ENCODE results near the gene PI4KA.

The PI4KA gene

DNA sequence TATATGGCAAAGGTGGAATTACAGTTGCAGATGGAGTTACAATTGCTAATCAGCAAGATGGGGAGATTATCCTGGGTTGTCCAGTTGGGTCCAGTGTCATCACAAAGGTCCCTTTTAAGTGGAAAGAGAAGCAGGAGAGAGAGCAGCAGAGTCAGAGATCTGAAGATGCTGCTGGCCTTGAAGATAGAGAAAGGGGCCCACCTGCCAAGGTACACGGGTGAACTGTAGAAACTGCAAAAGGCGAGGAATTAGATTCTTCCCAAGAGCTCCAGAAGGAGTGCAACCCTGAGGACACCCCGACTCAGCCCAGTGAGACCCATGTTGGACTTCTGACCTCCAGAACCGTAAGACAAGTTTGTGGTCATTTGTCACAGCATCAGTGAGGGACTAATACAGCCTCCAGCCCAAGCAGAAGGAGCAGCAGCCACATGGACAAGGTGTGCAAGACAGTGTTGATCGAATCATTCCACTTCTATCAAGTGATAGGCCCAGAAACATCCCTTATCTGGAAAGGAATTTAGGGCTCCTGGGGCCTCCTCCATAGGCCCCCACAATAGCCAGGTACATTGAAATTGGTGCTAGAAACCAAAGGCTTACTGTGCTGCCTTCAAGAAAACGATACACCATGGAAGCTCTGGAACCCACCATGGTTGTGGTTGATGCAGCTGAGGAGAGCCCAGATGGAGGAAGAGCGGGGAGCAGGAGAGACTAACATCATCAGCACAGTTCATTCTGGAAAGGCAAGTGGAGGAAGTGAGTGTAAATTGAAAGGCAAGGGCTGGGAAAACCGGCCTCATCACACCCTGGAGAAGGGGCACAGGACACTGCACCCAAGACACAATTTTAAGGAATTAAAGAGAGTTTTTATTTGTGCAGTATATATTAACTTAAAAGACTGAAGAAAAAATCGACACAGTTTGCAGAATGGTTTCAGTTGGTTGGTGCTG, 23.5 kb upstream of the PI4KA start:
- no peak for DNase-seq

DNA sequence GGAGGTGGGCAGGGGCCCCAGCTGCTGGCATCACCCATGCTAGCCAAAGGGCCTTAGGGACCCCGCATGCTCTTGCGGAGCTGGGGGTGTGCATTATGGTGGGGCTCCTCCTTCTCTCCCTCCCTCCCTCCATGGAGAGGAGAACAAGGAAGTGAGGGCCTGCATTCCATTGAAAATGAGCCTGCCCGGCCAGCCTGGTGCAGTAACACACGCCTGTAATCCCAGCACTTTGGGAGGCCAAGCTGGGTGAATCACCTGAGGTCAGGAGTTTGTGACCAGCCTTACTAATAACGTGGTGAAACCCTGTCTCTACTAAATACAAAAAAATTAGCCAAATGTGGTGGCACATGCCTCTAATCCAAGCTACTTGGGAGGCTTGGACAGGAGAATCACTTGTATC, 22.6 kb upstream of the PI4KA start:
- no peak for DNase-seq

DNA sequence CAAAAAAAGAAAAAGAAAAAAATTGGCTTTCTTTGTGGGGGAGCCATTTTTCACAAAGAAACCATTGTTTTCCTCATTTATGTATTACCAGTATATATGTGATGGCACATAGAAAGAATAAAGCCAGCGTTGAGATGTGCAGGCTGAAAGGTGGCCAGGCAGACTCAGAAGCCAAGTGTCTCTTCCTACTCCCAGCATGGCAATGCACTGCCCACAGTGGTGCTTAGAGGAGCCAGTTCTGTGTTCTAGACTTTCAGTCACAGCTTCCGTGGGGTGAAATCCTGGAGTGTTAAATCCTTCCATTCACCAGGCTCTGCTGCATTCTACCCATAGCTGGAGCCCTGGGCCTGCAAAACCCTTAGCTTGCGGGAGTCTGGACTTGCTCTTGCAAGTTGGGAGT, 19.1 kb upstream of the PI4KA start:
- no peak for DNase-seq

DNA sequence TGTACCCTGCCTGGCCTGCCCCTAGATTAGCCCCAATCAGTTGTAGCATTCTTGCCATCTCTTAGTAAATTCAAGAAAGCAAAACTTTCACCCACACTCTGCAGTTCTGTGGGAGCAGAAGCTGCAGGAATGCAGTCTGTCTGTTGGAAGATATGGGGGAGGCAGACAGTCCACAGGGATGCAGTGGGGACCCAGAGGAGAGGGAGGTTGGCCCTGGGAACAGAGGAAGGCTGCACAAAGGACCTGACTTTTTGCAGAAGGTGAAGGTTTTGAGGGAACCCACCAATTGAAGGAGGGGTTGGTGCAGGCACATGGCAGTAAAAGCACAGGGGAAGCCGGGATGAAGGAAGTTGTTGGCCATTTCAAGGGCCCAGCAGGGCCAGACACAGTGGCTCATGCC, 16.7 kb upstream of the PI4KA start:
- no peak for DNase-seq

DNA sequence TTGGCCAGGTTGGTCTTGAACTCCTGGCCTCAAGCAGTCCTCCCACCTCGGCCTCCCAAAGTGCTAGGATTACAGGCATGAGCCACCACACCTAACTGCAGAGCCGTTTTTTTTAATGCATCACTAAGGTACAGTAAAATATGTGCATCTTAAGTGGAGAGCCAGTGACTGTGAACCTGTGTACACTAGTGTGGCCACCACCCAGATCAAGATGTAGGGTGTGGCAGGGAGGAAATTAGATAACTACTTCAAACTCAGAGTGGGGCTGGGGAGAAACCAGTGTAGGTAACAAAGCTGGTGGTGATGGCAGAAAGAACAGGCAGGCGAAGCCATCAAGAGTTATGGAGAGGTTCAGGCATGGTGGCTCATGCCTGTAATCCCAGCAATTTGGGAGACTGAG, 14.6 kb upstream of the PI4KA start:
- no peak for DNase-seq

DNA sequence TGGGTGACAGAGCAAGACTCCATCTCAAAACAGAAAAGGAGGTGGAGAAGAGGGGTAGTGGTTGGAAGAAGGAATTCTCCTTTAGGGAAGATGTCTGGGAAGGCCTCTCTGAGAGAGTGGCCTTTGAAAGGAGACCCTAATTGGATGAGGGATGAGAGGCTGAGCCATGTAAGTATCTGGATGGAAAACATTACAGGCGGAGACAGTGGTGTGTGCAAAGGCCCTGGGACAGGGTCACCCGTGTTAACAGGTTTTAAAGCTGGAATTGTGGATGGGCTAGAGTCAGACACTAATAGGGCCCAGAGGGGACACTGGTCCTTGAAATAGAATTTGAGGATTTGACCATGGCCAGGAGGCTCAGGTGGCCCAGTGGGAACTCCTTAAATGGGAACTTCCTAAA, 10.6 kb upstream of the PI4KA start:
- no peak for DNase-seq

DNA sequence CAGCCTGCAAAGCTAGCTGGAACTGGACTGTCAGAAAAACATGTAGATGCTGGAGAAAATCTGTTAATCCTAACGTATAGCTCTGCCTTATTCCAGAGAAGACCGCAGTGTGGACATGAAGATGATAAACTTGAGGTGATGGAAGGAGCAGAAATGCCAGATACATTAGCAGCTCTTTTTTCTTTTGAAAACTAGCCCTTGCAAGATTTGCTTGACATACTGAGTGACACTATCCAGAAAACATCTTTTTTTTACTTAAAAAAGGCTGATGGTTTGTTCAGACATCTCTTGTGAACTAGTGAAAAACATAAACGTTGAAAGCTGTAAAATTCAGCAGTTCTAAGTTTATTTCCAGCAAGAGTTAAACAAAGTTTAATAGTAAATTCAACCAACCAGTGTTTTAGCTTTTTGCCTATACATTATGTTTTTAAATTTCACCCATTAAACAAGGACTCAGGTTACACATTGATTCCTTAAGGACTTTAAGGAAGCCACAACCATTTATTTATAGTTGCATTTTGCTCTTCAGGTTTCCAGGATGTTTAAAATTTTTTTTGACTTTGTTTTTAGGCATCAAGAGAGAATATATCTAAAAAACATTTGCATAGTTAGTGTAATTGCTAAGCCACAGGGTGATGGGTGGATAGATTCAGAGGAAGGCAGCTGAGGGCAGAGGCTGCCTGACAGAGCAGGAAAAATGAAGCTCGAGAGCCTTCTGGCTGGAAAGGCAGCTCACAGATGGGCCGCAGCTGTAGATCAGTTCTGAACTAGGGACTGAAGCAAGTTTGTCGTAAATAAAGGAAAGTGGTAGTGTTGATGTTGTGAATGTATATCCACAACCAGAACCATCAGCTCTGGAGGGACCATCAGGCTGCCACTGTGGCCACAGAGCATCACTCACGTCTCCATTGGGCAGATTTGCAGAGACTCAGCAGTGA, 9.7 kb upstream of the PI4KA start:
- no peak for DNase-seq

DNA sequence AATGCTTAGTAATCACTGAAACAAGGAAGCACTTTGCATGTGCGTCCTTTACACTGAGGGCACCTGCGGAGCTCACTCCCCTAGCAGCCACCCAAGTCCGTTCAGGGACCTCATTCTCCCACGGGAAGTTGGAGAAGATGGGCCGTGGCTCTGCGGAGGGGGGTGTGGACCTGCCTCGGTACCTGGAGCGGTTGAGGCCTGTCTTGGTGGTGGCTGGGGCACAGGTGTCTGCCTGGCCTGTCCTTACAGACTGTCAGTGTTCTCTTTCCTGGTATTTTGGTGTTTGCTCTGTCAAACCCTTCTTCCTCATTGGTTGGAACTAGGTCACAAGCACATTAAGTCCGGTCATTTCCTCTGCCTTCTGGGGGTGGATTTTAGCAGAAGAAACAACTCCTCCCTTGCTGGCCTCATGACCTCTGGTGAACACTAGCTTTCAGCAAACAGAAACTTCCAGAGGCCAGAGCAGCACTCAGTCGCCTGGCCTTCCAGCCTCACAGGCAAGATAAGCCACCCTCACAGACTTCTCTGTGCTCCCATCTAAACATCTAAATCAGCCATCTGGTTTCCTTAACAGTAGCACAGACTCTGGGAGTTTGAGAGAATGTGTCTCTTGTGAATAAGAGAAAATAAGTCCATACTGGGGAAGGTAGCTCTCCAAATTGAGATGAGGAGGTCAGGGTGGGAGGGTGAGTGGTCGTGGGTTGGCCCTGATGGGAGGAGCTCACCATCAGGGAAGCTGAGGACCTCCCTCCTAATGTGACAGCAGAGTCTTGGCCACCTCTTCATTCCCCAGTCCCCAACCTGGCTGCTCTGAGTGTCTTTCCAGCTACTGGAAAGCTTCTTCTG, 8.8 kb upstream of the PI4KA start:
- no peak for DNase-seq

DNA sequence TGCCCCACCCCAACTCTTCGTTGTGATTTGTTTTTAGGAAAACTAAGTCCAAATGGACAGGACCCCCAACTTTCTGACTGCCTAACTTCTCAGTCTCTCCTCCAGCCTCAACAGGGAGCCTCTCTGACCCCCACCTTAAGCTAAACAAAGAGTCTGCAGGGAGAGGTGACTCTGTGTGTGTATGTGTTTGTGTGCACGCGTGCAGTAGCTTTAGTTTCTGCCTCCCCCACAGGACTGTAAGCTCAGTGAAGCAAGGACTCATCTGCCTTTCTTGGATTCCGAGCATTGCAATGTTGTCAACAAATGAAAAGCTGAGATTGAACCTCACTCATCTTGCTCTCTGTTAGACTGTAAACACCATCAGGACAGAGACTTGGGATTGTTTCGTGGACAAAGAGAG, 8.1 kb upstream of the PI4KA start:
- no peak for DNase-seq

DNA sequence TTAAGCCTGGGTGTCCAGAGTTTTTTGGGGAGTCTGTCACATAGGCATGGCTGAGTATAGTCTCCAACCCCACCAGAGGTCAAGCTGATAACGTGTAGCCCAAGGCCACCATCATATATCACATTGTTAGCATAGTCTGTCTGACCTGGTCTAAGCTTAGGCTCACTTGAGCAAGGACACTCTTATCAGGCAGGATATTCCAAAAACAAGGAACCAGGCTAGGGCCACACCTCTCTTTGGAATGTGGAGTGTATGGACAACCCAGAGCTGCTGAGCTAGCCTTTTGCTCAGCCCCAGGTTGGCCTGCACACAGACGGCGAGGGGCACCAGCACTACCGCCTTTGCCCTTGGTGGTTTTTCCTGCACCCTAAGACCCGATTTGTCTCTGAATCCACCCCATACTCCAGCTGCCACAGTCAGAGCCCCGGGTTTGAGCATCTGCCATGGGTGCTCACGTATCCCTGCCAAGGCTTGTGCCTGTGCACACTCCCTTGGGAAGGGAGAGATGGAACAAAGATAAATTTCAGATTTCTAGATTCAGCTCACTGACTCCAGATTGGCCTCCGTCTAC, 7.3 kb upstream of the PI4KA start:
- DNase-seq: no peak

DNA sequence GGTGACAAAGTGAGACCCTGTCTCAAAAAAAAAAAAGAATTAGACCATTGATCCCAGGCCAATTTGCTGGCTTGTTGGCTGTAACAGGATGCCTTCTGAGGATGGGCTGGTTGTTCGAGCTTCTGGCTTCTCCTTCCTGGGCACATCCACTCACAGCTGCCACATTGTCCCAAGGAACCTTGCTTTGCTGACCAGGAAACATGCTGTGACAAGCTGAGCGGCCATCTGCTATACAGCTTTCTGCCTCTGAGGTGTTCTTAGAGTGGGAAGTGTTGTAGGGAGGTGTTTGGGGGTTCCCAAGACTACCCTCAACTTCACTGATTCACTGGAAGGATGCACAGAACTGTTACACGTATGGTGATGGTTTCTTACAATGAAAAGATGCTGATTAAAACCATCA, 6.7 kb upstream of the PI4KA start:
- no peak for DNase-seq

DNA sequence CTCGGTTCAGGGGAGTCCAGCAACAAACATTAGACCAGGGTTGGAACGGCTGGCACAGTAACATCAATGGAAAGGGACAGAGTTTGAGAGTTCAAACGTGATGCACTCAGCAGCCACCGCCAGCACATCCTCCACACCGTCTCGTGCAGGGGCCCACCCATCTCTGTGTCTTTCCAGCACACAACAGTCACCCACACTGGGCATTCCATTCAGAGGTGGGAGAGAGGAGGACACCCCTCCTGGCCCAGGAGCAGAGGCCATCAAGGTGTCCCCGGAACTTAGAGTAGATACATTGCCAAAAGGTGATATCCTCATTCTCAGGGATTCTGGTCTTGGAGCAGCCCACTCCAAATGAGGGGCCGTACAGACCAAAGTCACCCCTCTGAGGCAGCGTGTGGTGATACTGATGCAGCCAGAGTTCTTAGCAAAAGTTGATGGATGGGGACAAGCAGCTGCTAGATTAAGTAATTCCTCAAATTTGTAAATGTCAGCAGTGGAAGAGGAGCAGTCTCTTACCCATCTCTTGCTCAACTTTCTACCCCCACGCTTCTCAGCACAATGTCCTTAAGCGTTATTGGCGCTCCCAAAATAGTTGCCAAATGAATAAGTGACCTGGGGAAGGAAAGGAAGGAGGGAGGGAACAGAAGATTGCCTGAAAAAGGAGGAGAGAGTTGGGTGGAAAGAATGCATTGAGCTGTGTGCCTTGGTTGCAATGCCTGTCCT, 5.7 kb upstream of the PI4KA start:
- no peak for DNase-seq

DNA sequence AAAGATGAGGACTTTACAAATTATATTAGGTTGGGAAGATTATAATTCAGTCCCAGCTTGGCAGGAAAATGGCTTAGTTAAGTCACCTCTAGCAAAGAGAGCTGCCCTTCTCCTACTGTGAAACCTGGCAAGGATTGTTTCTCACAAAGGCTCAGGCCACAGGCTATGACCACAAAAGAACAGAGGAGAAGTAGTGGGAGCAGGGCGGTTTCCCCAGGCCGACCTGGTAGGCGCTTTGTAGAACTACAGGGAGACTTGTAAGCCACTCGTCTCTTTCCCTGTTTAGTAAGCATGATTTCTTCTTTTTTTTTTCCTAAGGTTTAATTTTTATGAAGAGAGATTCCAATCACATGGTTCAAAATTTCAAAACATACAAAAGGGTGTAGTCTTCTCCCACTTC, 4.8 kb upstream of the PI4KA start:
- DNase-seq: no peak

DNA sequence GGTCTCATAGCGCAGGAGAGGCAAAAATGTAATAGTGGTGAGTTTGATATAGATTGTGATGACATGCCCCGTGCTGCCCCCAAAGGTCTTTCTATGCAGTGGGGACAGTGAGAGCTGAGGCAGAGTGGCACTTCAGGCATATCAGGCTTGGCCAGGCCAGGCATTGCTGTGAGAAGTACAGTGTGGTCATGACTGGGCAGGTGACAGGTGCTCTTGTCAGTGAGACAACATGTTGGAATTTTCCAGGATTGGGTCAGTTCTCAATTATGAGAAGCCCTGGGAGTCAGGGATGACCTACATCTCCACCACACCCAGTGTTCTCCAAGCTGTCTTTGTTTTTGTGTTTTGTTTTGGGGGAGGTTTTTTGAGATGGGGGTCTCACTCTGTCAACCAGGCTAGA, 3.9 kb upstream of the PI4KA start:
- DNase-seq: no peak

DNA sequence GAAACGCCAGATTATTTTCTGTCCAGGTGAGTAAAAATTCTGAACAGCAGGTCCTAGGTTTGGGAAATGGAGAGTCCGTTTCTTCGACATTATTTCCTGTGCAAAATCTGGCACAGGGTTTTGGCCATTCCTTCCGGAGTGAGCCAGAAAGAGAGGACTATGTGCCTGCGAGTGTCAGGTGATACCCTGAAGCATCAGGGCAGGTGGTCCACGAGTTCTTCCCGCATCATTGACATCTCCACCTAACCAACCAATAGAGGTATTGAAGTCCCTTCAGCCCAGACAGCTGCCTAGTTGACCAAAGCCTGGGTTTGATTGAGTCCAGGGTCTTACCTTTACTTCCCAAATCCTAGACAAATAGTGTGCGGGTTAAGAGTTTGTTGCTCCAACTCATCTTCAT, 1.0 kb upstream of the PI4KA start:
- DNase-seq: no peak

DNA sequence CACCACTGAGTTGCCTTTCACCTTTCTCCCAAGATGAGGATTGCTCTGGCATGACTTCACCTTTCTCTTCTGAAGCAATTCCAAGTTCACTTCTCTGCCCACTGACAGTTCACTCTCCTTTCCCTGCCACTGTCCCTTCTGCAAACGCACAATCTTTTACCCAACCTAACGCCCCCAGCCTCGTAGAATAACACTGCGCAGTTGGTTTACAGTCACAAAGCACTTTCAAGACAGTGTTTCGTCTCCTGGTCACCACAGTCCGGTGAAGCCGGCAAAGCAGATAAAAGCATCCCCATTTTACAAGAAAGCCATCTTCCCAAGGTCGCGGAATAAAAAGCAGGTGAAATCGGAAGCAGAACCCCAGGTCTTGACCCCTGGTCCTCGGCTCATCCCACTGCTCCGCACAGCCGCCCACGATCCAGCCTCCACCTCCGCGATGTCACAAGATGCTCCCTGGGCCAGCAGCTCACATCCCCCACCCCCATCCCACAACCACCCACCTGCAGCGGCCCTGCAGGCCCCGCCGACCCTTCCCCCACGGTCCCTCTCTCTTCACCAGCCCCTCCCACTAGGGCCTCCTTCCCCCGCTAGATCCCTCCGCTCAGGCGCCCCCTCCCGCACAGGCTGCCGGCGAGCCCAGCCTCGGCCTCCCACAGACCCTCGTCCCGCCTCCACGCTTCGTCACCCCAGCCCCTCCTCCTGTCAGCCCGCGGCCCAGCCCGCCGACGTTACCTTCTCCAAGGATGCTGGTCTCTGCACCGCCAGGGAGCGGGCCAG, 585 bp downstream of the PI4KA start:
- DNase-seq: peak; percentile 24 to 76

DNA sequence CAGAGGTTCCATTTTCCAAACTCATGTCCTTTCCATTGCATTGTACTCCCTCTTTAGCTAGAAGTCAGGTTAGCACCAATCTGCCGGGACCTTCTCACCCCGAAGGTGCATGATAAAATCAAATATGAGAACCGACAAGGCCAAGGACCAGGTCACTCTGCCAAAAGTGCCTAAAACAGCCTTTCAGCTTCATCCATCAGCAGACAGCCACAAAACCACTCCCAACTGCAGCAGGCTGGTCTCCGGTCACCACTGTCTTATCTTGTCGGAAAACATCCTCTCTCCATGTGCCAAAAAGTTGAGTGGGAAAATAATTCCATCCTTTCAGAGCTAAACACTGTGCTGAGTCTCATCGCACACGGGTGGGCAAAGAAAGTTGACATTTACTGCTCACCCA, 1.4 kb downstream of the PI4KA start:
- no peak for DNase-seq

DNA sequence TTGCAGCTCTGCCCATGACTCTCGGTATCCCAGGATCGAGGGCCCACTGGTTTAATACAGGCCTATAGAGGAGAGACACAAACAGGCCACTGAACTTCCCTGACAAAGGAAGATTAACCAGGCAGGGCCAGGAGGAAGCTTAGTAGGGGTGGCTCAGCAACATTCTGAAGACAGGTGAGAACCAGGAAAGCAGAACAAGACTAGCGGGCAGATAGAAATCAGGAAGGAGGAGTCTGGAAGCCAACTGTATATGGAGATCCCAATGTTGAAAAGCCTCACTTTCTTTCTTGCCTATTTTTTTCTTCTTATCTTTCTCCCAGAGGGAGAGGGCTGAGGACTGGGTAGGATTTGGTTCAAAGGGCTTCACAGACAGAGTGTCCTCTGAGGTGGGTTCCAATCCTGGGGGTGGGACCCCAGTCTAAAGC, 5.4 kb downstream of the PI4KA start:
- no peak for DNase-seq

DNA sequence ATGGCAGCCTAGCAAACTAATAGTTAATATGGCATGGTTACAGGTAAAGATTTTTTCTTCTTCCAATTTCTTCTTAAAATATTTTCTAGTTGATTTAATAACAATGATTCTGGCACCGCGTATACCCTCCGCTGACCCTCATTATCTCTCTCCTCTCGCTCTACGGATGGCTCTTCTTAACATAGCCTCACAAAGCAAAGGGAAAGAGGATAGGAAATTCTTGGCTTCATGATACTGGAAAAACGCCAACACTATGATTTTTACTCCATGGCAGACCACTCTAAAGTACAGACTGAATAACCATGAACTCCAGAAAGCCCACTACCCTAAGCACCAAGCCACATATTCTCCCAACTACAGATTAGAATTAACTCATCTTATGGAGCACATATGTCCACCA, 6.1 kb downstream of the PI4KA start:
- no peak for DNase-seq

DNA sequence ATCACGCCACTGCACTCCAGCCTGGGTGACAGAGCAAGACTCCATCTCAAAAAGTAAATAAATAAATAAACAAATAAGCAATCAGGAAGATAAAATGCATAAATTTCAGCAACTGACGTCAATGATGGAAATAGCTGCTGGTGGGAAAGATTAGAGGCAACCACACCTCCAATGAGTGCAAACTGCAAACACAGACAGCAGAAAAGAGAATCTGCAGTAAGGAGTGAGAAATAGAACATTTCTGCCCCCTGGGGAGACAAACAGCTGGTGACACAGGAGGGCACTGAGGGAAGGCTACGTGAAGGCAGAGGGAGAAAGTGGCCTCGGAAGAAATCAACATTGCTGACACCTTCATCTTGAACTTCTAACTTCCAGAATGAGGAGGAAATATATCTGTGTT, 6.5 kb downstream of the PI4KA start:
- no peak for DNase-seq

DNA sequence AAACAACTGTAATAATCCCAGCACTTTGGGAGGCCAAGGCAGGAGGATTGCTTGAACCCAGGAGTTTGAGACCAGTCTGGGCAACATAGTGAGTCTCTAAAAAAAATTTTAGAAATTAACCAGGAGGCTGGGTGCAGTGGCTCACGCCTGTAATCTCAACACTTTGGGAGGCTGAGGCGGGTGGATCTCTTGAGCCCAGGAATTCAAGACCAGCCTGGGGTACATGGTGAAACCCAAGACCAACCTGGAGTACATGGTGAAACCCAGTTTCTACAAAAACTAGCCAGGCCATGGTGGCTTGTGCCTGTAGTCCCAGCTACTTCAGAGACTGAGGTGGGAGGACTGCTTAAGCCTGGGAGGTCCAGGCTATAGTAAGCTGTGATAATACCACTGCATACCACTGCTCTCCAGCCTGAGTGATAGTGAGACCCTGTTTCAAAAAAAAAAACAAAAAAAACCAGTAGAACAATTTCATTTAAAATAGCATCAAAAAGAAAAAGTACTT, 11.2 kb downstream of the PI4KA start:
- DNase-seq: no peak

All from SW 1271 (cell line).